Measurements from ENCODE around the gene BAHCC1.

Gene BAHCC1

DNA sequence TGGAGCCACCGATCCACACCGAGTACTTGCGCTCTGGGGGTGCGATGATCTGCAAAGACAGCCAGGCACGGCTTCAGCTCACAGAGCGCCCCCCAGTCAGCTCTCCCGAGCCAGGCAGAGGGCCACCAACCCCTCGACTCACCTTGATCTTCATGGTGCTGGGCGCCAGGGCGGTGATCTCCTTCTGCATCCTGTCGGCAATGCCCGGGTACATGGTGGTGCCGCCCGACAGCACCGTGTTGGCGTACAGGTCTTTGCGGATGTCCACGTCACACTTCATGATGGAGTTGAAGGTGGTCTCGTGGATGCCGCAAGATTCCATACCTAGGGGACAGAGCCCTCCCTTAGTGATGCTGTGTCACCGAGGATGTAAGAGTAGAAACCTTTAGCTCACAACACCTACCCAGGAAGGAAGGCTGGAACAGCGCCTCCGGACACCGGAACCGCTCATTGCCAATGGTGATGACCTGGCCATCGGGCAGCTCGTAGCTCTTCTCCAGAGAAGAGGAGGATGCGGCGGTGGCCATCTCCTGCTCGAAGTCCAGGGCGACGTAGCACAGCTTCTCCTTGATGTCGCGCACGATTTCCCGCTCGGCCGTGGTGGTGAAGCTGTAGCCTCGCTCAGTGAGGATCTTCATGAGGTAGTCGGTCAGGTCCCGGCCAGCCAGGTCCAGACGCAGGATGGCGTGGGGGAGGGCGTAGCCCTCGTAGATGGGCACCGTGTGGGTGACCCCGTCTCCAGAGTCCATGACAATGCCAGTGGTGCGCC, 115.7 kb downstream of the BAHCC1 start:
- peaks cover 30% of the 10 kb centered on the region for H4K20me1 ChIP-seq (ENCODE audit: insufficient read depth, low read length)
- H3K9me3 ChIP-seq (replicated peaks; ENCODE audit: insufficient read depth, low read length): no peaks in the 10 kb centered on the region
- H3K9ac ChIP-seq (ENCODE audit: low read length): peak overlapping the region; percentile 66; the same call in 1 of the 2 replicates
- H3K36me3 ChIP-seq (replicated peaks; ENCODE audit: insufficient read depth, low read length): peaks cover 17% of the 10 kb centered on the region
- no peaks in the 10 kb centered on the region; the same call in 1 of the 2 replicates for H3K27me3 ChIP-seq (replicated peaks; ENCODE audit: insufficient read depth, low read length)
- H3K79me2 ChIP-seq (ENCODE audit: low read length): peaks cover 28% of the 10 kb centered on the region
- H3K4me2 ChIP-seq (ENCODE audit: low read depth, low read length): peak overlapping the region; percentile 92
- no peaks in the 10 kb centered on the region for H3K9me2 ChIP-seq (replicated peaks; ENCODE audit: insufficient read depth, low read length)
- peak; percentile 10 for DNase-seq
- TF ChIP-seq EZH2phosphoT487 (IDR thresholded peaks at IDR 0.05; ENCODE audit: low read length) (no peak), EZH2 (optimal IDR thresholded peaks at IDR 0.05; ENCODE audit: low read depth, low read length) (no peak)
- TF ChIP-seq, protein P1, sequence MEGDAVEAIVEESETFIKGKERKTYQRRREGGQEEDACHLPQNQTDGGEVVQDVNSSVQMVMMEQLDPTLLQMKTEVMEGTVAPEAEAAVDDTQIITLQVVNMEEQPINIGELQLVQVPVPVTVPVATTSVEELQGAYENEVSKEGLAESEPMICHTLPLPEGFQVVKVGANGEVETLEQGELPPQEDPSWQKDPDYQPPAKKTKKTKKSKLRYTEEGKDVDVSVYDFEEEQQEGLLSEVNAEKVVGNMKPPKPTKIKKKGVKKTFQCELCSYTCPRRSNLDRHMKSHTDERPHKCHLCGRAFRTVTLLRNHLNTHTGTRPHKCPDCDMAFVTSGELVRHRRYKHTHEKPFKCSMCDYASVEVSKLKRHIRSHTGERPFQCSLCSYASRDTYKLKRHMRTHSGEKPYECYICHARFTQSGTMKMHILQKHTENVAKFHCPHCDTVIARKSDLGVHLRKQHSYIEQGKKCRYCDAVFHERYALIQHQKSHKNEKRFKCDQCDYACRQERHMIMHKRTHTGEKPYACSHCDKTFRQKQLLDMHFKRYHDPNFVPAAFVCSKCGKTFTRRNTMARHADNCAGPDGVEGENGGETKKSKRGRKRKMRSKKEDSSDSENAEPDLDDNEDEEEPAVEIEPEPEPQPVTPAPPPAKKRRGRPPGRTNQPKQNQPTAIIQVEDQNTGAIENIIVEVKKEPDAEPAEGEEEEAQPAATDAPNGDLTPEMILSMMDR (IDR thresholded peaks at IDR 0.05; ENCODE audit: low read length): no peak
- peaks cover 17% of the 10 kb centered on the region for H3K4me1 ChIP-seq (ENCODE audit: low read length)
- peaks cover 70% of the 10 kb centered on the region for H3F3A ChIP-seq (ENCODE audit: insufficient read depth, low read length)
- H3K27ac ChIP-seq (ENCODE audit: low read length): no peak overlapping the region
- H2AFZ ChIP-seq (ENCODE audit: low read length): no peak overlapping the region
- H3K4me3 ChIP-seq (ENCODE audit: low read length): peak overlapping the region; percentile 92

DNA sequence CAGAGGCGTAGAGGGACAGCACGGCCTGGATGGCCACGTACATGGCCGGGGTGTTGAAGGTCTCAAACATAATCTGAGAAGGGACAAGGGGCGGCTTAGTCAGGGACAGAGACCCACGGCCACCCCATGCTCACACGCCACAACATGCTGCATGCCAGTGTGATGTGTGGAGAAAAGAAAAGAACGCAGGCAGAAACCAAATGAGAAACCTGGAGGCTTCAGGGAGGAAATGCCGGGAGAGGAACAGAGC, 116.2 kb downstream of the BAHCC1 start:
- no peak overlapping the region for H3K27ac ChIP-seq (ENCODE audit: low read length)
- no peaks in the 10 kb centered on the region; the same call in 1 of the 2 replicates for H3K27me3 ChIP-seq (replicated peaks; ENCODE audit: insufficient read depth, low read length)
- peaks cover 21% of the 10 kb centered on the region for H3K4me1 ChIP-seq (ENCODE audit: low read length)
- H3K4me3 ChIP-seq (ENCODE audit: low read length): peak overlapping the region; percentile 92
- no peaks in the 10 kb centered on the region for H3K9me3 ChIP-seq (replicated peaks; ENCODE audit: insufficient read depth, low read length)
- H3K9ac ChIP-seq (ENCODE audit: low read length): peak overlapping the region; percentile 66; the same call in 1 of the 2 replicates
- peaks cover 74% of the 10 kb centered on the region for H3F3A ChIP-seq (ENCODE audit: insufficient read depth, low read length)
- H3K36me3 ChIP-seq (replicated peaks; ENCODE audit: insufficient read depth, low read length): peaks cover 17% of the 10 kb centered on the region
- DNase-seq: no peak
- H2AFZ ChIP-seq (ENCODE audit: low read length): no peak overlapping the region
- TF ChIP-seq, protein P1 (IDR thresholded peaks at IDR 0.05; ENCODE audit: low read length): no peak
- TF ChIP-seq EZH2phosphoT487 (IDR thresholded peaks at IDR 0.05; ENCODE audit: low read length) (no peak), EZH2 (optimal IDR thresholded peaks at IDR 0.05; ENCODE audit: low read depth, low read length) (no peak)
- H3K79me2 ChIP-seq (ENCODE audit: low read length): peaks cover 31% of the 10 kb centered on the region
- H4K20me1 ChIP-seq (ENCODE audit: insufficient read depth, low read length): peaks cover 30% of the 10 kb centered on the region
- H3K4me2 ChIP-seq (ENCODE audit: low read depth, low read length): peak overlapping the region; percentile 92
- no peaks in the 10 kb centered on the region for H3K9me2 ChIP-seq (replicated peaks; ENCODE audit: insufficient read depth, low read length)

DNA sequence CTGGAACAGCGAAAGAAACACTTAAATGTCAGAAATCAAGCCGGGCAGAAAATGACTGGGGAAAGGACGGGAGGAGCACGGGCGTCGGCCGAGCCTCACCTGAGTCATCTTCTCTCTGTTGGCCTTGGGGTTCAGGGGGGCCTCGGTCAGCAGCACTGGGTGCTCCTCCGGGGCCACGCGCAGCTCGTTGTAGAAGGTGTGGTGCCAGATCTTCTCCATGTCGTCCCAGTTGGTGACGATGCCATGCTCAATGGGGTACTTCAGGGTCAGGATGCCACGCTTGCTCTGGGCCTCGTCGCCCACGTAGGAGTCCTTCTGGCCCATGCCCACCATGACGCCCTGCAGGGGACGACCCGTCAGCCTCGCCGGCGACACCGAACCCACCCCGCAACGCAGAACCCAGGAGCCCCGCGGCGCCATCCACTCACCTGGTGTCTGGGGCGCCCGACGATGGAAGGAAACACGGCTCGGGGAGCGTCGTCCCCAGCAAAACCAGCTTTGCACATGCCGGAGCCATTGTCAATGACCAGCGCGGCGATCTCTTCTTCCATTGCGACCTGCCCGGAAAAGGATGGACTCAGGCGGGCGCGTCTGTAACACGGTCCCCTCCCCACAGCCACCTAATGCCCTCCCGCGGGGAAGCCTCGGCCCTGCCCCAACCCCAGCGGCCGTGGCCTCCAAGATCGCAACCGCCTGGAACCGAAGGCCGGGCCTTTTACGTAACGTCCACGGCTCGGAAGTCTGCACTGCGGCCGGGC, 116.7 kb downstream of the BAHCC1 start:
- no peak for DNase-seq
- peaks cover 75% of the 10 kb centered on the region for H3F3A ChIP-seq (ENCODE audit: insufficient read depth, low read length)
- peaks cover 24% of the 10 kb centered on the region for H3K4me1 ChIP-seq (ENCODE audit: low read length)
- peak overlapping the region; percentile 92 for H3K4me2 ChIP-seq (ENCODE audit: low read depth, low read length)
- H3K27me3 ChIP-seq (replicated peaks; ENCODE audit: insufficient read depth, low read length): no peaks in the 10 kb centered on the region
- peak overlapping the region; percentile 92 for H3K4me3 ChIP-seq (ENCODE audit: low read length)
- no peak overlapping the region for H2AFZ ChIP-seq (ENCODE audit: low read length)
- H3K9me3 ChIP-seq (replicated peaks; ENCODE audit: insufficient read depth, low read length): no peaks in the 10 kb centered on the region
- peak overlapping the region; percentile 66 for H3K9ac ChIP-seq (ENCODE audit: low read length)
- peaks cover 30% of the 10 kb centered on the region for H4K20me1 ChIP-seq (ENCODE audit: insufficient read depth, low read length)
- H3K9me2 ChIP-seq (replicated peaks; ENCODE audit: insufficient read depth, low read length): no peaks in the 10 kb centered on the region
- peaks cover 34% of the 10 kb centered on the region for H3K79me2 ChIP-seq (ENCODE audit: low read length)
- no peak overlapping the region; the same call in 1 of the 2 replicates for H3K27ac ChIP-seq (ENCODE audit: low read length)
- TF ChIP-seq EZH2phosphoT487 (IDR thresholded peaks at IDR 0.05; ENCODE audit: low read length) (no peak), EZH2 (optimal IDR thresholded peaks at IDR 0.05; ENCODE audit: low read depth, low read length) (no peak)
- TF ChIP-seq, protein P1 (IDR thresholded peaks at IDR 0.05; ENCODE audit: low read length): no peak
- peaks cover 17% of the 10 kb centered on the region for H3K36me3 ChIP-seq (replicated peaks; ENCODE audit: insufficient read depth, low read length)
